Stomach (tissue), 9 donors: ENCODE data around the gene ARRB2. TPM values are rescaled to one million over a fixed set of nuclear protein-coding genes. Genes with fewer than 3 reads are reported as not detected.
A peak's percentile ranks its signal among the peaks of the same experiment; 100 is the strongest.
"Not testable (repeated sequence)": the region's sequence is repeated elsewhere in the genome, so short reads cannot be mapped to it uniquely, and the experiment has no call there.

ENCODE experiments used
- DNase-seq, 2 donors: peaks; one replicate each; pipeline versions ENCODE4 v3.0.0 to v3.0.0-alpha.2; 2013 to 2019
- H3K27ac ChIP-seq, 5 donors: fragments of 200-600 bp in 4 of 5; sonication (generic) in 4 of 5; one replicate each; pipeline ENCODE4 v1.5.1; 2013 to 2019; ENCODE audit warnings: mild to moderate bottlenecking in 1 of 5, moderate library complexity in 1 of 5
- H3K27me3 ChIP-seq, 3 donors: fragments of 200-600 bp; sonication (generic); one replicate each; pipeline ENCODE4 v1.5.1; 2017 to 2019; ENCODE audit warnings: mixed run types in 1 of 3
- H3K36me3 ChIP-seq, 4 donors: fragments of 200-600 bp; sonication (generic); 1 replicate in 3 of 4; 2 replicates in 1 of 4; pipeline ENCODE4 v1.5.1; 2016 to 2019
- H3K4me1 ChIP-seq, 4 donors: fragments of 200-600 bp; sonication (generic); one replicate each; pipeline ENCODE4 v1.5.1; 2016 to 2019
- H3K4me3 ChIP-seq, 4 donors: fragments of 200-600 bp; sonication (generic) in 3 of 4; one replicate each; pipeline ENCODE4 v1.5.1; 2016 to 2019; ENCODE audit warnings: mild to moderate bottlenecking in 1 of 4
- H3K9me3 ChIP-seq, 4 donors: fragments of 200-600 bp; sonication (generic); one replicate each; pipeline ENCODE4 v1.5.1; 2016 to 2019
- CTCF ChIP-seq, 7 experiments: fragments of 450-650 bp in 4 of 7; fragments of 200-600 bp in 3 of 7; sonication (generic) in 3 of 7; IDR thresholded peaks; one replicate each; pipeline ENCODE4 v1.5.1; 2016 to 2019; ENCODE audit warnings: antibody characterized with exemption in 7 of 7, control low read depth in 2 of 7, mild to moderate bottlenecking in 1 of 7
- EP300 ChIP-seq: sonication (generic); formaldehyde crosslinking; IDR thresholded peaks from one replicate; pipeline ENCODE4 v1.6.1; 2017; ENCODE audit warnings: antibody characterized with exemption
- POLR2A ChIP-seq, 4 donors: fragments of 450-650 bp; IDR thresholded peaks; one replicate each; pipeline ENCODE4 v1.6.1; 2016; ENCODE audit warnings: antibody characterized with exemption in 4 of 4, control low read depth in 2 of 4, mild to moderate bottlenecking in 1 of 4, moderate library complexity in 1 of 4
- POLR2AphosphoS5 ChIP-seq, 3 donors: sonication (generic); formaldehyde crosslinking; IDR thresholded peaks; one replicate each; pipeline ENCODE4 v1.6.1; 2016; ENCODE audit warnings: antibody characterized with exemption in 3 of 3
- WGBS, 5 donors: extraction: QIAGEN DNeasy Blood & Tissue Kit in 3 of 5; methylation state at CpG; one replicate each; pipeline versions ENCODE4 v1.1.5 to v1.1.7; 2013 to 2018; 5-methylcytosine and 5-hydroxymethylcytosine counted together
- intact Hi-C: fragments of 100-400 bp; cut with DNase I; formaldehyde crosslinking; loops from one replicate; pipeline ENCODE4 v1.15.1; 2023; ENCODE audit warnings: low total_unique reads
- polyA plus RNA-seq, 3 donors: library from polyadenylated mRNA; stranded (reverse); fragments of 200-250 nt; gene quantifications; one replicate each; pipeline ENCODE4 v1.2.3, GENCODE V29; 2013
- total RNA-seq, 5 donors: library from RNA; depleted of rRNA; stranded (reverse); fragments of >200 nt; gene quantifications; one replicate each; pipeline versions ENCODE4 v1.1.0 to v1.2.3, GENCODE V29; 2014 to 2016
- donor health status: healthy with polysubstance abuse.
- donor health status: Bipolar disorder and iron deficiency.
- donor health status: healthy.

Gene ARRB2
- total and polyA plus RNA-seq, 8 donors: 18.7 to 157 (median 37.0) TPM

GRCh38 chr17:4708436-4708835, 2.0 kb upstream of the ARRB2 start:
- peaks cover 21 to 50% (median 38%) of the 10 kb centered on the region in 4 donors for H3K4me1 ChIP-seq
- no peak overlapping the region for H3K4me3 ChIP-seq
- DNase-seq: no peak
- intact Hi-C loops: loop anchor here (10.0 kb wide), 1 partner anchor 76 kb away; the partner anchor contains the start of genes GLTPD2 and VMO1
- no peaks in the 10 kb centered on the region for H3K36me3 ChIP-seq
- H3K27me3 ChIP-seq: no peaks in the 10 kb centered on the region
- H3K27ac ChIP-seq: no peak overlapping the region
- 67 to 79% (median 79%) methylated on average over 8 of the region's 8 CpGs for WGBS, 5 donors
- no peak for TF ChIP-seq POLR2AphosphoS5 (IDR thresholded peaks at IDR 0.05)
- TF ChIP-seq EP300: no peak
- TF ChIP-seq CTCF (IDR thresholded peaks at IDR 0.05): no peak
- TF ChIP-seq POLR2A (IDR thresholded peaks at IDR 0.05): no peak
- H3K9me3 ChIP-seq: no peaks in the 10 kb centered on the region

- no peaks in the 10 kb centered on the region for H3K27me3 ChIP-seq
- intact Hi-C loops: no loop called here
- WGBS, 5 donors: 9 to 16% (median 12%) methylated on average over 47 to 57 of the region's 57 CpGs
- peak in 1 of 2 donors; percentile 35 for DNase-seq
- H3K27ac ChIP-seq: peak overlapping the region; percentile 82 to 93 (median 92)
- peaks cover 0 to 3% (median 3%) of the 10 kb centered on the region in 4 donors for H3K36me3 ChIP-seq
- no peak for TF ChIP-seq POLR2A (IDR thresholded peaks at IDR 0.05)
- peak in 1 of 3 donors; percentile 32 for TF ChIP-seq POLR2AphosphoS5 (IDR thresholded peaks at IDR 0.05)
- TF ChIP-seq EP300: no peak
- no peak for TF ChIP-seq CTCF (IDR thresholded peaks at IDR 0.05)
- no peaks in the 10 kb centered on the region for H3K9me3 ChIP-seq
- H3K4me3 ChIP-seq: peak overlapping the region; percentile 72 to 89 (median 82)
- peaks cover 19 to 52% (median 31%) of the 10 kb centered on the region in 4 donors for H3K4me1 ChIP-seq
These were observed 532 bp downstream of the ARRB2 start for GRCh38 chr17:4710693-4711634.

GRCh38 chr17:4711661-4712181, 1.3 kb downstream of the ARRB2 start:
- H3K27me3 ChIP-seq: no peaks in the 10 kb centered on the region
- intact Hi-C loops: no loop called here
- H3K36me3 ChIP-seq: peaks cover 6 to 10% (median 10%) of the 10 kb centered on the region in 4 donors
- peak overlapping the region; percentile 25 to 93 (median 92) for H3K27ac ChIP-seq
- peak in 1 of 2 donors; percentile 47 for DNase-seq
- peak overlapping the region; percentile 72 to 89 (median 82) for H3K4me3 ChIP-seq
- no peaks in the 10 kb centered on the region for H3K9me3 ChIP-seq
- H3K4me1 ChIP-seq: peaks cover 19 to 58% (median 31%) of the 10 kb centered on the region in 4 donors
- TF ChIP-seq POLR2AphosphoS5 (IDR thresholded peaks at IDR 0.05): no peak
- WGBS, 5 donors: 49 to 66% (median 55%) methylated on average over 6 of the region's 6 CpGs

- DNase-seq: no peak
- intact Hi-C loops: no loop called here
- peak overlapping the region in 1 of 4 donors; percentile 89 for H3K4me3 ChIP-seq
- H3K9me3 ChIP-seq: no peaks in the 10 kb centered on the region
- H3K27me3 ChIP-seq: no peaks in the 10 kb centered on the region
- TF ChIP-seq POLR2AphosphoS5 (IDR thresholded peaks at IDR 0.05): no peak
- no peak for TF ChIP-seq EP300
- TF ChIP-seq CTCF (IDR thresholded peaks at IDR 0.05): no peak
- no peak for TF ChIP-seq POLR2A (IDR thresholded peaks at IDR 0.05)
- peaks cover 11 to 18% (median 18%) of the 10 kb centered on the region in 4 donors for H3K36me3 ChIP-seq
- H3K4me1 ChIP-seq: peaks cover 19 to 62% (median 31%) of the 10 kb centered on the region in 4 donors
- peak overlapping the region; percentile 1 to 93 (median 92) for H3K27ac ChIP-seq
- 29 to 63% (median 57%) methylated on average over 3 of the region's 3 CpGs for WGBS, 5 donors
These were observed 2.1 kb downstream of the ARRB2 start for GRCh38 chr17:4712526-4712925.

- H3K9me3 ChIP-seq, DNase-seq, intact Hi-C loops, H3K27me3 ChIP-seq: not testable (repeated sequence)
- H3K4me3 ChIP-seq: peak overlapping the region in 1 of 4 donors; percentile 15
- H3K27ac ChIP-seq: peak overlapping the region in 4 of 5 donors; percentile 31 to 77 (median 56)
- peaks cover 22 to 63% (median 34%) of the 10 kb centered on the region in 4 donors for H3K4me1 ChIP-seq
- 67 to 87% (median 73%) methylated on average over 8 to 11 of the region's 15 CpGs for WGBS, 5 donors
- H3K36me3 ChIP-seq: peaks cover 27 to 38% (median 35%) of the 10 kb centered on the region in 4 donors
These were observed 4.1 kb downstream of the ARRB2 start for GRCh38 chr17:4714340-4715062.
